ENCODE results near the gene SSUH2. TPM values are rescaled to one million over a fixed set of nuclear protein-coding genes. Genes with fewer than 3 reads are reported as not detected.

Gene SSUH2
- total and polyA plus RNA-seq, 2 of the 13 experiments (the other 11 are each of a cell fraction or from before 2014, with no cell fraction given): 38.1 to 136 TPM

DNA sequence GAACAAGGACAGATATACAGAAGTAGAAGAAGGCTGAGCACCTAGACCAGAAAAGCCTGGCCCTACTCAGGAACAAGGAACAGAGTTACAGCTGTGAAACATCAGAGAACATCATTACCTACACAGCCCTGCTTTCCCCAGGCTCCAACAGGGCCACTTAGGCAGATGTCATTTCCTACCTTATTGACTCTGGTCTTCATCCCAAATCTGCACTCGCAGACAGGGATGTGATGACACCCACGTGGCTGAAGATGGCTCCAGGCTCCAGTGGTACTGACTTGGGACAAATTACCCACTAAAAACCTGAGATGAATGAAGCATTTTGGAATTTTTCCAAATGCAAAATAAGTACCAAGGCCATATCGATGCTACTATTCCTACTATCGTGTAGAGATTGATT lies 18.0 kb upstream of the SSUH2 start:
- in situ Hi-C loops (cut with HindIII; ENCODE audit: extremely low pct_ligation_motif_present, low pct_unique_long_range_greater_than_20kb): no loop called here
- POLR2A ChIA-PET: interaction anchor here (1.5 to 2.4 kb wide), 3 partner anchors 11 to 16 kb away, joined by 7 to 20 read pairs (median 9); no protein-coding TSS in a partner anchor
- no peaks in the 10 kb centered on the region for H3K79me2 ChIP-seq (ENCODE audit: insufficient read depth, low read length)
- H3K36me3 ChIP-seq (replicated peaks in 1 of 2; ENCODE audit: control insufficient read depth in 1 of 2, insufficient read depth in 2 of 2, low read length in 2 of 2): no peaks in the 10 kb centered on the region
- no peak overlapping the region for H2AFZ ChIP-seq (ENCODE audit: low read length)
- CTCF ChIA-PET (ENCODE audit: low intra/inter-chr PET ratio, low total read pairs): interaction anchor here (1.8 kb wide), 1 partner anchor 107 kb away, joined by 8 read pairs; the partner anchor contains the start of gene OXTR
- TF ChIP-seq, protein P1, sequence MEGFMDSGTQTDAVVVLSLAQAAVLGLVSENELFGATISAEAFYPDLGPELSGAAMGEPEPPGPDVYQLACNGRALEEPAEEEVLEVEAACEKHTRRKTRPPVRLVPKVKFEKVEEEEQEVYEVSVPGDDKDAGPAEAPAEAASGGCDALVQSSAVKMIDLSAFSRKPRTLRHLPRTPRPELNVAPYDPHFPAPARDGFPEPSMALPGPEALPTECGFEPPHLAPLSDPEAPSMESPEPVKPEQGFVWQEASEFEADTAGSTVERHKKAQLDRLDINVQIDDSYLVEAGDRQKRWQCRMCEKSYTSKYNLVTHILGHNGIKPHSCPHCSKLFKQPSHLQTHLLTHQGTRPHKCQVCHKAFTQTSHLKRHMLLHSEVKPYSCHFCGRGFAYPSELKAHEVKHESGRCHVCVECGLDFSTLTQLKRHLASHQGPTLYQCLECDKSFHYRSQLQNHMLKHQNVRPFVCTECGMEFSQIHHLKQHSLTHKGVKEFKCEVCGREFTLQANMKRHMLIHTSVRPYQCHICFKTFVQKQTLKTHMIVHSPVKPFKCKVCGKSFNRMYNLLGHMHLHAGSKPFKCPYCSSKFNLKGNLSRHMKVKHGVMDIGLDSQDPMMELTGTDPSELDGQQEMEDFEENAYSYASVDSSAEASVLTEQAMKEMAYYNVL (CRISPR knock-in tag; IDR thresholded peaks at IDR 0.05; ENCODE audit: borderline replicate concordance): no peak
- TF ChIP-seq NKX3-1 (CRISPR knock-in tag; IDR thresholded peaks at IDR 0.05) (no peak), ZNF703 (CRISPR knock-in tag; IDR thresholded peaks at IDR 0.05; ENCODE audit: borderline replicate concordance) (no peak), ZNF274 (CRISPR knock-in tag; IDR thresholded peaks at IDR 0.05) (no peak), NFIB (CRISPR knock-in tag; IDR thresholded peaks at IDR 0.05; ENCODE audit: borderline replicate concordance) (no peak), ZFP82 (CRISPR knock-in tag; IDR thresholded peaks at IDR 0.05; ENCODE audit: borderline replicate concordance) (no peak), RCOR2 (CRISPR knock-in tag; IDR thresholded peaks at IDR 0.05) (no peak), ZNF879 (CRISPR knock-in tag; IDR thresholded peaks at IDR 0.05) (no peak), TBX2 (CRISPR knock-in tag; IDR thresholded peaks at IDR 0.05; ENCODE audit: borderline replicate concordance) (no peak), SUZ12 (IDR thresholded peaks at IDR 0.05; ENCODE audit: low read depth, low read length) (no peak), KLF12 (CRISPR knock-in tag; IDR thresholded peaks at IDR 0.05; ENCODE audit: borderline replicate concordance) (no peak), NBN (conservative IDR thresholded peaks at IDR 0.05) (no peak)
- TF ChIP-seq, protein P2, sequence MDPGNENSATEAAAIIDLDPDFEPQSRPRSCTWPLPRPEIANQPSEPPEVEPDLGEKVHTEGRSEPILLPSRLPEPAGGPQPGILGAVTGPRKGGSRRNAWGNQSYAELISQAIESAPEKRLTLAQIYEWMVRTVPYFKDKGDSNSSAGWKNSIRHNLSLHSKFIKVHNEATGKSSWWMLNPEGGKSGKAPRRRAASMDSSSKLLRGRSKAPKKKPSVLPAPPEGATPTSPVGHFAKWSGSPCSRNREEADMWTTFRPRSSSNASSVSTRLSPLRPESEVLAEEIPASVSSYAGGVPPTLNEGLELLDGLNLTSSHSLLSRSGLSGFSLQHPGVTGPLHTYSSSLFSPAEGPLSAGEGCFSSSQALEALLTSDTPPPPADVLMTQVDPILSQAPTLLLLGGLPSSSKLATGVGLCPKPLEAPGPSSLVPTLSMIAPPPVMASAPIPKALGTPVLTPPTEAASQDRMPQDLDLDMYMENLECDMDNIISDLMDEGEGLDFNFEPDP (CRISPR knock-in tag; conservative IDR thresholded peaks at IDR 0.05): no peak
- TF ChIP-seq, protein P3, sequence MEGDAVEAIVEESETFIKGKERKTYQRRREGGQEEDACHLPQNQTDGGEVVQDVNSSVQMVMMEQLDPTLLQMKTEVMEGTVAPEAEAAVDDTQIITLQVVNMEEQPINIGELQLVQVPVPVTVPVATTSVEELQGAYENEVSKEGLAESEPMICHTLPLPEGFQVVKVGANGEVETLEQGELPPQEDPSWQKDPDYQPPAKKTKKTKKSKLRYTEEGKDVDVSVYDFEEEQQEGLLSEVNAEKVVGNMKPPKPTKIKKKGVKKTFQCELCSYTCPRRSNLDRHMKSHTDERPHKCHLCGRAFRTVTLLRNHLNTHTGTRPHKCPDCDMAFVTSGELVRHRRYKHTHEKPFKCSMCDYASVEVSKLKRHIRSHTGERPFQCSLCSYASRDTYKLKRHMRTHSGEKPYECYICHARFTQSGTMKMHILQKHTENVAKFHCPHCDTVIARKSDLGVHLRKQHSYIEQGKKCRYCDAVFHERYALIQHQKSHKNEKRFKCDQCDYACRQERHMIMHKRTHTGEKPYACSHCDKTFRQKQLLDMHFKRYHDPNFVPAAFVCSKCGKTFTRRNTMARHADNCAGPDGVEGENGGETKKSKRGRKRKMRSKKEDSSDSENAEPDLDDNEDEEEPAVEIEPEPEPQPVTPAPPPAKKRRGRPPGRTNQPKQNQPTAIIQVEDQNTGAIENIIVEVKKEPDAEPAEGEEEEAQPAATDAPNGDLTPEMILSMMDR (CRISPR knock-in tag; IDR thresholded peaks at IDR 0.05): no peak
- no peaks in the 10 kb centered on the region for H4K20me1 ChIP-seq (ENCODE audit: insufficient read depth, low read length)
- intact Hi-C loops (cut with micrococcal nuclease; ENCODE audit: unreplicated experiment): loop anchor here (10.0 kb wide), 1 partner anchor 302 kb away; the partner anchor contains the start of gene RAD18
- no peak for ATAC-seq
- no peaks in the 10 kb centered on the region for H3K9me3 ChIP-seq (ENCODE audit: low read length)
- no peaks in the 10 kb centered on the region for H3K27me3 ChIP-seq (ENCODE audit: control insufficient read depth in 1 of 2, insufficient read depth in 2 of 2, low read length in 2 of 2)
- H3K9ac ChIP-seq (ENCODE audit: insufficient read depth, low read depth, low read length): no peak overlapping the region
- WGBS (ENCODE audit: low lambda C conversion rate): 85% methylated on average over 4 of the region's 4 CpGs
- H3K4me3 ChIP-seq (replicated peaks in 1 of 3; ENCODE audit: insufficient read depth in 1 of 3, low read depth in 2 of 3, low read length in 3 of 3): no peak overlapping the region
- no TSS peak for BruUV-seq (replicated peaks)
- no peak for FAIRE-seq
- peaks cover 100% of the 10 kb centered on the region for H3K4me1 ChIP-seq (ENCODE audit: insufficient read depth, low read length)
- H3K4me2 ChIP-seq (ENCODE audit: low read depth, low read length): no peak overlapping the region
- no peak overlapping the region for H3K27ac ChIP-seq (ENCODE audit: extremely low read length, insufficient read depth, low read length)
- no peak for DNase-seq (ENCODE audit: low spot score)

All from HepG2 (cell line).